Measurements from ENCODE around the gene CLCA1.

- TF ChIP-seq CTCF (conservative IDR thresholded peaks at IDR 0.05; ENCODE audit: low read depth, low read length) = no peak
- TF ChIP-seq EZH2 (IDR thresholded peaks at IDR 0.05; ENCODE audit: borderline replicate concordance, low read depth, low read length, poor library complexity, severe bottlenecking) = no peak
Observed at GRCh38 chr1:86523670-86524354, 55.1 kb downstream of the CLCA1 start.
